HG03039 (cell line): ENCODE measurements around the gene ACVR1.
A peak's percentile ranks its signal among the peaks of the same experiment; 100 is the strongest.
"Not testable (repeated sequence)": the region's sequence is repeated elsewhere in the genome, so short reads cannot be mapped to it uniquely, and the experiment has no call there.

Experiments used
- ATAC-seq: cut with Tn5 transposase; IDR thresholded peaks from one replicate; pipeline ENCODE4 v1.9.1; 2021; ENCODE audit warnings: mild to moderate bottlenecking, moderate library complexity; ENCODE audit not compliant: unreplicated experiment

ACVR1 gene

DNA sequence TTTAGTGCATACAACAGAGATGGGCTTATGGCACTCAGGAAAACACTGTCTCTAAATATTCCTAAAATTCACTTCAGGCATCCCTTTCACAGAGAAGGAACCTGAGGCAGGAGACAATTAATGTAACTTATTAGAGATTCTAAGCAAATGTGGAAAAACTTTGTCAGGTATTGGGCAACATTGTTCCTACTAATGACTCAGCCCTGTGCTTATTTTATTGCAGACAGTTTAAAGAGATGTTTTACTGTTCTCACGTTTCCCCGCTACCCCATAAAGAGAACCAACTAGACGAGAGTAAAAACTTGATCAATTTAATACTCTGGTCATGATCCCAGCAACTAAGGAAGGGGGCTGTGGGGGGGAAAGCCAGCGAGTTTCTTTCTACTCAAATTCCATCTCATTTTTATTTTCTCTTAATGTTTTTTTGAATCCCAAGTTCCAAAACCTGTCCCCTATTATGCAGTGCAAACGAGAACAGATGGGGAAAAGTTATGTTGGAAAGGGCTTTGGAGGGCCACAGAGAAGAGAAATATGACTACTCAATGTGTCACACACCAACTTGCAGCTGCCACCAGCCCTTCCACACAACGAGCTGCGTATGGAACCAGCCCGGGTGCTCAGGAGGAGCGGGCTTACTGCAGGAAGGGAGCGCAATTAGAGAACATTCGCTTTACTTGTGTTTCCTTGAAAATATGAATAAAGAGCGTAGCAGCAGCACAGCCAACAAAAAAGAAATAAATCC, 18.7 kb upstream of the ACVR1 start:
- ATAC-seq: no peak

DNA sequence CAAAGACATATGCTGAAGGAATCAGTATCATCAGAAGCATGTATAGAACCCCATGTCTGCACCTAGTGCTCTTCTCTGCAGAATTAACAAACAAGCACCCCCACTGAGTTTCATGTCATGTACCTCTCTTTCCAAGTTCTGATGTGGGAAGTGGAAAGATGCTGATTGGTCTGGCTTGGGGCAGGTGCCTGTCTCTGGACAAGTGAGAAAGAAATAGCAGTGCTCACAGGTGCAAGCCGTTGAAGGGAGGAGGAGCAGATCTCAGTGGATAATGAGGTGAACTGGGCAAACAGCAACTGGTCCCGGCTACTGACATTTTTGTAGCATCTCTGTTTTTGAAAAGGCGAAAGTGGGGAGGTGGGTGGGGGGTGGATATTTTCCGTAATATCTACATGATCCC, 17.5 kb upstream of the ACVR1 start:
- no peak for ATAC-seq

DNA sequence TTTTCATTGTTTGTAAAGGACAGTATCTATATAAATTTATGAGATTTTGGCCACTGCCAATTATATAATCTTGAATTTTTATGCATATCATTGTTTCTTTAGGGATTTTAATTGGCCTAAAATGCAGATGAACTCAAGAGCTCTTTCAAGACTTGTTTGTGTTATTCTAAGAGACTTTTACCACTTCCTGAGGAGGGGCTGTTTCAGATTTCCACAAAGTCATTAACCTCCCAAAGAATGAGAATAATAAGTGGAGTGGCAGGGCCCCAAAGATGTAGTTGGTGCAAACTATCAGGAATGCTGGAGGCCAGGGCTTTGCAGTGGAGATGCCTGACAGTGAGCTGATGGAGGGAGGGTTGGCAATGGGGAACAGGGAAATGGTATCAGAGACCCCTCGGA, 15.5 kb upstream of the ACVR1 start:
- ATAC-seq: no peak

DNA sequence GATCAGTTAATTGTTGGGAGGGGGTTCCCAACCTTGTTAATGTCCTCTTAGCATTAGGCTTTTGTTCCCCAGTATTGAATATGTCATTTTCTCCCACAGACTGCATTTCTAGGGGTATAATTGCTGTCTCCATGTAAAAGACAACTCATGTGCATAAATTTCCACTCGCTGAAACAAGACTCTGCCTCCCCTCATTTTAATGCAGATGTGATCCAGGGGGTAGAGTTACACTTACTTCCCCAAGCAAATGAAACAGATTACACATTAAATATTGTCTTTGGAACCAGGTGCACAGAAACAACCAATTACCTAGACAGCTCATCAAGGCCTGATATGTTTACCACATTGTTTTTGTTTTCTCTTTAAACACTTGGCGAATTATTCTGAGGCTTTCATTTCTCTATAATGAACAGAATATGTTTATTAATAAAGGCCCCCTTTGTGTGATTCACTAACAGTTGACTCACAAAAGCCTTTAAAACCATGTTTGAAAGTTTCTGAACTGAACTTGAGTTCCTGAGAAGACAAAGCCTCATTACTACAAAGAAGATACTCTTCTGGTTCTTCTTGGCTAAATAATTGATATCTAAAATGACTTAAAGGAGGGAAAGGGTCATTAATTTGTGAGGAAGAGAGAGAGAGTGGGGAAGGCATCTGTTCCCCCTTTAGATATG, 15.0 kb upstream of the ACVR1 start:
- ATAC-seq: no peak

DNA sequence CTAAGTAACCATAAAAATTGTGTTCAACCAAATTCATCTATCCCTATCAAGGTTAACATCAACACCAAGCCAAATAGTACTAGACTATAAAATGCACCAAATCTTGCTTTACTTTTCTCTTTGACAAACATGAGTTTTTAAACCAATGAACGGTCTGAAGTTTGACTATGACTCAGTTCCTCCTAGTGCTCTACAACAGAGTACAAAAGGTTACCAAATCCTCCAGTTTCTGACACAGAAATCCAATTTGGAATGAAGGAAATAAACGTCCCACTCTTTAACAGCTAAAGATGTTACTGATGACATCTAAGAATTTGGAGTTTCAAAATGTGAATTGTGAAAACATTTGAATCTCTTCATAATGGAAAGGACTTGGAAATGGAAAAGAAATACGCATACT, 11.8 kb upstream of the ACVR1 start:
- ATAC-seq: no peak

DNA sequence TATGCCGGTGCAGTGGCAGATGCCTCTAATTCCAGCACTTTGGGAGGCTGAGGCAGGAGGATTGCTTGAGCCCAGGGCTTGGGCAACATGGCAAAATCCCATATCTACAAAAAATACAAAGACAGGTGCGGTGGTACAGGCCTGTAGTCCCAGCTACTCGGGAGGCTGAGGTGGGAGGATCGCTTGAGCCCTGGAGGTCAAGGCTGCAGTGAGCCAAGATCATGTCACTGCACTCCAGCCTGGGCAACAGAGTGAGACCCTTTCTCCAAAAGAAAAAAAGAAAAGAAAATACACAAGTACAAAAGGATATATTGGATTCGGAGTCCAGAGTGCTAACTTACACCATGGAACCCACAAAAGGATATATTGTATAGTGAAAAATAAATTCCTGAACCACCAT, 8.4 kb upstream of the ACVR1 start:
- not testable (repeated sequence) for ATAC-seq

DNA sequence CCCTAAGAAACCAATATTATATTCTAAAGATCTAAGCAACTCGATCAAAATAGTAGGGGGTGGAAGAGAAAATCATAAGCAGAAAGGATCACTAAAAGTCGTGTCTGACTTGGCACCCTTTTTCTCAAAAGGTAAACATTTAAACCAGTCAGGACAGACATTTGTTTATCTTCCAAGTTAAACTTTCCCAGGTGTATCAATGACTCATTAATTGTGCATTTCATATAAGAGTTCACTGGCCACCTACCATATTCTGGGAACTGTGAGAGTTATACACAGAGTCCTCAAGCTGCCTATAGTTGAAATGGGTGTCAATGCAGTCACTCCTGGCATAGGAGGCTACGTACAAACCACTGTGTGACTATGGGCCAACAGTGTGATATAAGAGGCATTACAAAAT, 4.8 kb upstream of the ACVR1 start:
- no peak for ATAC-seq

DNA sequence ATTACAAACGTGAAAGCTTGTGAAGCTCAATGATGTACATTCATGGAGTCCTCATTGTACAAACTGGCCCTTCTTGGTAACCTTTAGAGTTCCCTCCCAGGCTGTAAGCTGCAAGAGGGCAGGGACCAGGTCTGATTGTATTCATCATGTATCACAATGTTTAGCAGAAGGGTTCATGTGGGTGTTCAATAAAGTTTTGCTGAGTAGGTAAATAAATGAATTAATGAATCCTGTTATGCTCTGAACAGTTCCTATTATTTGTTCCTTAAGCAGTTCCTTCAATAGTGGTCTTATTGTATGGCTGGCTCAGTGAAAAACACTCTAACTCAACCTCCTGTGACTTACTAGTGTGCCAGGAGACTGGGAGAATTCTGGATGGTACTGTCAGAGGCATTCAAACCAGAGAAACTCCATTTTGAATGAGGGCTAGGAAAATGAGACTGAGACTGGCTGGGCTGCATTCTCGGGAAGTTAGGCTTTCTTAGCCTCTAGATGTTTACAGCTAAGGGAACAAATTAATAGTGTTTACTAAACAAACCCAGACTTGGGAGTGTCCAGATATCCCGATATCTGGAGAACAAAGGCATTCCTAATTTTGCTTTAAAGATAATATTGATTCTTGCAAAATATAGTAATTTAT, 1.8 kb upstream of the ACVR1 start:
- ATAC-seq: no peak

DNA sequence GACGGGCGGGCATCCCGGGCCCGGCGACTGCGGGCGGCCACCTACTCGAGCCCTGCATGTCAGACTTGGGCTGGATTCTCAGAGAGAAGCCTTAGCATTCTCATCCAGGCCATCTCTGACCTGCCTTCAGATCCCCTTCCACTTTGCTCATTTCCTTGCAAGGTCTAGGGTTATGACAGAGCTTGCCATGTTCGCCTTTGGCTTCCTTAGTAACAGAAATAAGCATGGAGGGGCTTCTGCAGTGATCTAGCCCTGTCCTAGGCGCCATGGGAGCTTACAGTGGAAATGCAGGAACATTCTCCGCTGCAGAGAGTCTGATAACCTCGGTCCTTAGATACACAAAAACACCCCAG, 632 bp upstream of the ACVR1 start:
- no peak for ATAC-seq

DNA sequence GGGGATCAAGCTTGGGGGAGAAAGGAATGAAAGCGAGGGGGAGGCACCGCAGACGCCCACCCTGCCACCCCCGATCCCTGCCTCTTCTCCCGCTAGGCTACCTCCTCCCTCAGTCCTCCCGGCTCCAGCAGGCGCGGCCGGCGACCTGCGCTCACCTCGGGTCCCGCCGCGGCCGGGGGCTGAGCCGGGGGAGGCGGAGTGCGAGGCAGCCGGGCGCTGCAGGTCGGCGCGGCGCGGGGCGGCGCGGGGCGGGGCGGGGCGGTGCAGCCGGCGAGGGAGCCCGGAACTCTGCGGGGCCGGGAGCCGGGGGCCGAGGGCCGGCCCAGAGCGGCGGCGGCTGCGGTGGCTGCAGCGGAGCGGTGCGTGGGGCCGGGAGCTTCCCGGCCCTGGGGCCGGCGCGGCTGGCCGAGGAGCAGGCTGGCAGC, 477 bp downstream of the ACVR1 start:
- peak; percentile 39 for ATAC-seq

DNA sequence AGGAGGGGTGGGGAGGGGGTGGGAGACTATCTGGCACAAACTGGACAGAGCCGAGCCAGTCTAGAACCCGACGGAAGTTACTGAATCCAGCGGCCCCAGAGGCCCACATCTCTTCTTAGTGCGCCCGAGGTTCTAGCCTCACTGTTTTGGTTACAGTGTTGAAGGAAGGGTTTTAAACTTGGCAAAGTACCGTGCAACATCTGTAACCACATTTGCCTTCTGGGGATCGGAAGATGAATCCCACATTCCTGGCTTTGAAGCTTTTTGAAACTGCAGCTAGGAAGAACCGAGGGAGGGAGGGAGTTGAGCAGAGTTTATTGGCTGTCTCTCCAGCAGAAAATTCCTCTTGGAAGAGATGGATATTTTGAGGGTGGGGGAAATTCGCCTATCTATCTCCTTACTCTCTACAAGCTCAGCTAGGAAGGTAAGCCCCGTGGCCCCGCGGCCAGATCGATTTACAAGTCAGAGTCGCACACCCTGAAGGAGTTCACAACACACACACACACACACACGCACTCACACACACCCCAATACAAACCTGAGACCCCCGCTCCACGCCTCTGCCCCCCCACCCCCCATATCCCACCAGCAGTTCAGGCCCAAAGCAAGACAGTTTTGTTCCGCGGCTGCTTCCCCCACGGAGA, 1.0 kb downstream of the ACVR1 start:
- no peak for ATAC-seq

DNA sequence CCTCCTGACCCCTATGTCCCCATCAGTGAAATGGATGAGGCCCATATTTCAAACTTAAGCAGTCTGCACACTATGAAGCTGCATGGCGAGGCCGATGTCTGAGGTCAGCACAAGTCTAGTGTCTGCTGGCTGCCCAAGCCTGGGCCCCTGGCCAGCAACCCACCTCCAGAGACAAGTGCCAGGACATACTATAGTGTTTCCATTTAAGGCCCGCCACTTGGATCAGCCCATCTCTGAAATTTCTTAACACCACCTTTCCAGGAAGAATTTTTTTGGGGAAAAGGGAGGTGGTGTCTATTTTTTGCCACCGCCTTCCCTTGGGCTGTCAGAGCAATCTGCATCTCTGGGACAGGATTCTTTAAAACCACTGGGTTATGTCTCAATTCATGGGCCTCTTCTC, 1.8 kb downstream of the ACVR1 start:
- ATAC-seq: no peak

DNA sequence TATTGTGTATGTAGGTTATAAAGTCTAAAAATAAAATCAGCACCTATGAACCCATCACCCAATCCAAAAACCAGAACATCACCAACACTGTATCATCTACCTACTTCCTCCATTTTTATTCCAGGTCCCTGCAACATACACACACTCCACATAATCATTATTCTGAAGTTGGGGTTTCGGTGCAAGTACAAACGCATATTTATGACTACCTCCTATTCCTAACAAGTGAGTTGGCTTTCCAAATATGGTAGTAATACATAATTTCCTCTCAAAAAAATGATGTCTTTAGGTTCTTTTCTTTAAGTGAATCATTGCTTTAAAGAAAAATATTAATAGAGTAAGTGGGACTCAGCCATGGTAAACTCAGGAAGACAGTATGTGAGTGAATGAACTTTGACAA, 3.3 kb downstream of the ACVR1 start:
- ATAC-seq: no peak

DNA sequence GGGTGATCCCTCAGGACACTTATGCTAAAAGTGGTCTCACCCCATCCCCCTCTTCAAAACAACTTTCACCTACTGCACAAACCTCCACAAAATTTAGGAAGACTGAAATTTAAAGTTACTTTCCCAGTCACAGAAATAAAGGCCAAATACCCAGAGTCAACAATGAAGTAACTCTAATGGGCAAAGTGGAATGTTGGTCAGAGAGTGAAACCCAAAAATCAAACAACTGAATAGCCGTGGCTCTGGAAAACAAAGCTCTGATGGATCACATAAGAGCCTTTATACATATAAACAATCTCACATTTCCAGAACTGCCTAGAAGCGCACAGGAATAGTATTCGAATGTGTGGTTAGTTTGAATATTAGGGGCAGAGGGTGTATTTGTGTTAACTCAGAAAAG, 4.7 kb downstream of the ACVR1 start:
- no peak for ATAC-seq

DNA sequence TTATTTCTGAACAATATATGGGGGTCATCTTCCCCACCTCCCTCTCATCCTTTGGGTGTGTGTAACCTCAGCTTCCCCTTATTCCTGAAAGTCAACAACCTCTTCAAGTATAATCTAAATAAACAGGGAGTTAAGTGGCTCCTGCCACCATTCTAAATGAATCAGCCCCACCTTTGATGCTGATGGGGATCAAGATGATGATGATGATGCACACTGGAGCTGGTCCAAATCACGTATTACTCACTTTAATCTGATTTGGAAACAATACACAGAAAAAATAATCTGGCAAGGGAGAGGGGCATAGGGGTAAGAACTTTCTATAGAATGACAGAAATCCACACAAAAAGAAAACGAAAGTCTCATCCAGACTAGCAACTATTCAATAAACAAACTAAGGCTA, 7.1 kb downstream of the ACVR1 start:
- ATAC-seq: no peak

DNA sequence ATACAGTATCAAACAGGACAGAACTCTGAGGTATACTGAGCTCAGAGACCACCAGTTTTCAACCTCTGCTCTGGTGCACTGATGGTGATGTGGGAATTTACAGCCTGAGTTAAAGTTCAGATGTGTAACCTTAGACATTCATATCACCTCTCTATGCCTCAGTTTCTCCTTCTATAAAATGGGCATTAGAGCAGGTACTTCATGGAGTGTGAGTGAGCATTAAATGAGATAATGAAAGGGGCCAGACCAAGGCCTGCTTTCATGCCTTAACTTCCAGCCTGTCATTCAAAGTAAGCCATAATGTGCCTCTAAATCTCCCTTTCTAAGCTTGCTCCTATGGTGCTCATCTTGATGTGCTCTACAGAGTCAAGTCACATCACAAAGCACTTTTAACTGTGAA, 8.4 kb downstream of the ACVR1 start:
- no peak for ATAC-seq

DNA sequence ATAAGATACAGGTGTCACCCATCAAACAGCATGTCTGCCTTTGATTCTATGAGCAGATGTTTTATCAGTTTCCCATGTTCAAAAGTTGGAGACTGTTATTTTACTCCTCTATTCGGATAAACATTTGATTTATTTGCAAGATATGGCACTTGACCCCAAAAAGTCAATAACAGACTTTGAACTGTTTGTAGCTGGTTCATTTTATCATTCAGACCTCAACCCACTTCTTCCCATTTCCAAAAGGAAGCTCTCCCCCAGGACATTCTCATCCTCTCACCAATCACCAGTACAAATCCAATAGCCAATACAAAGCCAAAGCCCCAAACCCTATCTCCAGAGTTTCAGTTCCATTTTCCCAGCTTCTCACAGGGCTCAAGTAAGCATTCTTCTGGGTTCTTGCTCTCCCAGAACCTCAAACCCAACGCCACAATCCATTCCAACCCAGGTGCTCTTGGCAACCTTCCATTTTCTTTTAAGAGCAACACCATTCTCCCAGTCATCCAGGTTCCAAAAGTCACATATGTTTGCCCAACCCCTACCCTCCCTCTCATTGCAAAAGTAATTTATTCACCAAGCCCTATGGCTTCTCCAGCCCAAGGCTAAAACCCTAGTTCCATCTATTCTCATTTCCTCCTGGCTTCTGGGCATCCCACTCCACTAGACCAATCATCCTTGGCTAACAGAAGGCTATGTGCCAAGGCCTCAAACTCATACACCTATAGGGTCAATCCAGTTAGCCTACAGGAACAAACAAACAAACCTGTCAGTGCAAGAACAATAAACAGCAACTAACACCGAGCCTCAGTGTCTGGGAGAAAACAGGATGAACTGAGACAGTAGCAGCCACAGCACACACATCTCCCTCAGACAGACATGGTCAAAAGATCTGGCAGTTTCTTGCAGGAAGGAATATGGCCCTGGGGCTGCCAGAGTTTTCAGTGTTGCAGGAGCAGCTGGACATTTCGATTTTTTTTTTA, 9.2 kb downstream of the ACVR1 start:
- ATAC-seq: no peak

DNA sequence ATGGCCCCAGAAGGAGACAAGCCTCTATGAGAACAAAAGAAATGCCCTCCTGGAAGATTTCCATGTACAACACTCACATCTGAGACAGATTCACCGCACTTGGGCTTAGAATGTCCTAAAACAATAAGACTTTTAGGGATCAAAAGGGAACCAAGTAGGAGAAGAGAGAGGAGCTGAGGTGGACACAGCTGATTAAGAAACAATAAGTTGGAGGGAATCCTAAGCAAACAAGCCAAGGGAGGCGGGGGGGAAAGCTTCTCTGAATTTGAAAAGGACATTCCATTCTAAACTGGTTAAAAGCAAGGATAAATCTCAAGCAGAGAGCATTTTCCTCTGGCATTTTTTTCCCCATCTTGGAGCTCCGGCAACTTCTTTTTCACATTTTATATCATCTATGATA, 9.9 kb downstream of the ACVR1 start:
- ATAC-seq: no peak

DNA sequence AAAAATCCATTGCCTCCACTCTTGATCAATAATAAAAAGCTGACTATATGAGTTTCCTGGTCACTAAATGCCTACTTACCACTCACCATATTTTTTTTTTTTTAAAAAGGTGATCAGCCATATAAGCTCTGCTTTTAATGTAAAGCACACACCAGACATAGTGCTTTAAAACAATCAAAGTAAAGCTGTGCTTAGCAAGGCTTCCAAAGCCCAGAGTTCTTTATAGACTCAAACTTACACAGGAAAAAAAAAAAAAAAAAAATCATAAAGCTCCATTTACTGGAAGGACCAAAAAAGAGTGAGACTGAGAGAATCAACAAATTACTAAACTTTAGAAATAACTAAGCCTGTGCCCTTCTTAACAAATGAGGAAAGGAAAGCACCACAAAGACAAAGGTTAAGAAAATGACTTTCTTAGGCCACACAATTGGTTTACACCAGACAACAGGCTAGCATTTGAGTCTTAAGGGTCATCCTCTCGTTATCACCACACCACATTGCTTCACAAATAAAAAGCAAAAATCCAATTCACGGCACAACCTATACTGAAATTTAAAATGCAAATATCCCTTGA, 11.2 kb downstream of the ACVR1 start:
- no peak for ATAC-seq

DNA sequence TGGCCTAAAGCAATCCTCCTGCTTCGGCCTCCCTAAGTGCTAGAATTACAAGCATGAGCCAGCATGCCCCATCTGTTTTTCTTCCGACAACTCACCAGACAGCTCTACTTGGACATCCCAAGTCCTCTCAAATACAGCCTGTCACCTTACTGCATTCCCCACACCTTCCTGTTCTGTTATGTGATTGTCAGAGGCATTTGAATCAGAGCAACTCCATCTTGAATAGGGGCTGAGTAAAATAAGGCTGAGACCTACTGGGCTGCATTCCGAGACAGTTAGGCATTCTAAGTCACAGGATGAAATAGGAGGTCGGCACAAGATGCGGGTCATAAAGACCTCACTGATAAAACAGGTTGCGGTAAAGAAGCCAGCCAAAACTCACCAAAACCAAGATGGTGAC, 17.3 kb downstream of the ACVR1 start:
- no peak for ATAC-seq
